T-helper 1 cell treated with Interleukin-12 subunit alpha and Interleukin-12 subunit beta and Interleukin-4 antibody, amounts not matched to agents 30 μg/mL and 1 μg/mL, for 36 hours (primary cell): ENCODE measurements around the gene SKAP1.
"Not testable (repeated sequence)": the region's sequence is repeated elsewhere in the genome, so short reads cannot be mapped to it uniquely, and the experiment has no call there.

ENCODE experiments used
- H3K27ac Mint-ChIP-seq: one replicate; pipeline ENCODE4 v1.8.0; 2021; ENCODE audit warnings: mild to moderate bottlenecking, mixed read lengths
- H3K27me3 Mint-ChIP-seq: one replicate; pipeline ENCODE4 v1.8.0; 2021; ENCODE audit warnings: low read depth, mixed read lengths
- H3K36me3 Mint-ChIP-seq: one replicate; pipeline ENCODE4 v1.8.0; 2021; ENCODE audit warnings: low read depth, mixed read lengths
- H3K4me1 Mint-ChIP-seq: one replicate; pipeline ENCODE4 v1.8.0; 2021; ENCODE audit warnings: low read depth, mixed read lengths
- H3K4me3 Mint-ChIP-seq: one replicate; pipeline ENCODE4 v1.8.0; 2021; ENCODE audit warnings: mild to moderate bottlenecking, moderate library complexity, mixed read lengths
- H3K9me3 Mint-ChIP-seq: one replicate; pipeline ENCODE4 v1.8.0; 2021; ENCODE audit warnings: mixed read lengths

SKAP1 gene

DNA sequence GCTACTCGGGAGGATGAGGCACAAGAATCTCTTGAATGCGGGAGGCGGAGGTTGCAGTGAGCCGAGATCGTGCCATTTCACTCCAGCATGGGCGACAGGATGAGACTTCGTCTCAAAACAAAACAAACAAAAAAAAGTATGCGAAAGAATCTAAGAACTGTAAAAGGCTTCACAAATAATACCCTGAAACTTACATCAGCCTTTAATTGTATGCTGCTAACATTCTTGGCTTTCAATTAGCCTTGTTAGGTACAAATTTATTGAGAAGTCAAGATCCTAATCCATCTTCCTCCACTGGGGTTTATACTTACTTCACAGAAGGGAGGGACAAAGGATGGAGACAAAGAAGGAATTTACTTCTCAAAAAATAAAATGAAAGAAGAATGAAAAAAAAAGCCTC lies 239.1 kb downstream of the SKAP1 start:
- peaks cover 48% of the 10 kb centered on the region for H3K36me3 Mint-ChIP-seq
- peaks cover 28% of the 10 kb centered on the region for H3K4me1 Mint-ChIP-seq
- H3K9me3 Mint-ChIP-seq, result no peaks in the 10 kb centered on the region

DNA sequence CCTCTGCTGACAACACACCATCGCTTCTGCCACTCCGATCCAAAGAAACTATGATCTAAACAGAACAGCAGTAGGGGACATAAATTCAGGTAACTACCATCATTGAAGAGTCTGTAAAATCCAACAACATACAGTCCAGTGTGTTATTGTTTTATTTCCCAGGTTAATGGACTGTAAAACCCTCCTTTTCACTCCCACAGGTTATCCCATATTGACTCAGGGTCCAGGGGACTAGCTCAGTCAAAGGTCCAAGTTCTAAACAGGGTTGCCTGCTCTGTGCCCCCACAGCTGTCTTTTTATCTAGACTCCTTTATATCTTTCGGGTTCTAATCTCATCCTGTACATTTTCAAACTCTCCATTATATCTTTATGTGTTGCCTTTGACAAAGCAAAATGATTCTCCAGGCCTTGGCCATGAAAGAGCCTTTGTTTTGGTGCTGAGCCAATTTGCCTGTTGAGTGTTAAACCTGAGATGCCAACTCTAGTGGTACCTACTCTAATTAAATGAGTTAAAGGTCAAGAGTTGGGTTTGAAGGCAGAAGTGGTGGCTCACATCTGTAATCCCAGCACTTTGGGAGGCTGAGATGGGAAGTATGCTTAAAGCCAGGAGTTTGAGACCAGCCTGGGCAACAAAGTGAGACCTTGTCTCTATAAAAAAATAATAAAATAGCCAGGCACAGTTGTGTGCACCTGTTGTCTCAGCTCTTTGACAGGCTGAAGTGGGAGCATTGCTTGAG lies 242.0 kb downstream of the SKAP1 start:
- Mint-ChIP-seq H3K4me1 (peaks cover 6% of the 10 kb centered on the region), H3K9me3 (no peaks in the 10 kb centered on the region), H3K36me3 (peaks cover 44% of the 10 kb centered on the region), H3K27me3 (no peaks in the 10 kb centered on the region), H3K4me3 (no peak overlapping the region), H3K27ac (no peak overlapping the region)

More for the DNA sequence above, 239.1 kb downstream of the SKAP1 start:
- H3K27ac Mint-ChIP-seq, result no peak overlapping the region
- no peak overlapping the region for H3K4me3 Mint-ChIP-seq
- H3K27me3 Mint-ChIP-seq, result no peaks in the 10 kb centered on the region

DNA sequence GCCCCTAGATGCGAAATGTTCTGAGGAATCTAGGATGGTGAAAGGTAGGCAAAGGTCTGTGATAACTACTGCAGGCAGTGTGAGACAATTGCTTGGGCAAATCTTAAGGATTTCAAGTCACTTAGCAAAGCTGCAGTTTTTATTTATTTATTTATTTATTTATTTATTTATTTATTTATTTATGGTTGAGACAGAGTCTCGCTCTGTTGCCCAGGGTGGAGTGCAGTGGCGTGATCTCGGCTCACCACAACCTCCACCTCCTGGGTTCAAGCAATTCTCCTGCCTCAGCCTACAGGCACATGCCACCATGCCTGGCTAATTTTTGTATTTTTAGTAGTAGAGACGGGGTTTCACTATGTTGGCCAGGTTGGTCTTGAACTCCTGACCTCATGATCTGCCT lies 243.7 kb downstream of the SKAP1 start:
- not testable (repeated sequence) for H3K27me3 Mint-ChIP-seq, H3K4me3 Mint-ChIP-seq, H3K9me3 Mint-ChIP-seq, H3K27ac Mint-ChIP-seq, H3K4me1 Mint-ChIP-seq
- peaks cover 49% of the 10 kb centered on the region for H3K36me3 Mint-ChIP-seq

DNA sequence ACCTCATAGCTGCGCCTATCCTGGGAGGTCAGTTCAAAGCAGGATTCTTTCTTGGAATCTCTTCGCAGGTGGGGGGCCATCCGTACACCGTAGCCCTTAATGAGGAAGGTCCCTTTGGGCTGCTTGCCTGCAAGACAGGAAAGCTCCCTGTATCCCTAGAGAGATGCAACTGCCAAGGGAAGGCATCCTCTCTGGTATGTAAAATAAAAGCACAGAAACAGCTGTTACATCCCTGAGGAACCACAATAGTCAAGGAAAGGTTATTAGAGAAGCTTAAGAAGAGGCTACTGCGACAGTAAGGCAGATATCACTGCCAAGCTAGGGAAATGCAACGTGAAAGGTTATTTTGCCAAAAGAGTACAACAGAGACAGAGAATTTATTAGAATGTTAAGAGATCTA lies 245.3 kb downstream of the SKAP1 start:
- peaks cover 4% of the 10 kb centered on the region for H3K4me1 Mint-ChIP-seq
- no peak overlapping the region for H3K27ac Mint-ChIP-seq
- H3K9me3 Mint-ChIP-seq, result no peaks in the 10 kb centered on the region
- peaks cover 60% of the 10 kb centered on the region for H3K36me3 Mint-ChIP-seq
- no peaks in the 10 kb centered on the region for H3K27me3 Mint-ChIP-seq
- H3K4me3 Mint-ChIP-seq, result no peak overlapping the region

GRCh38 chr17:48181653-48182052 lies 248.4 kb downstream of the SKAP1 start:
- Mint-ChIP-seq H3K36me3 (peaks cover 60% of the 10 kb centered on the region), H3K27ac (no peak overlapping the region), H3K4me3 (no peak overlapping the region)

DNA sequence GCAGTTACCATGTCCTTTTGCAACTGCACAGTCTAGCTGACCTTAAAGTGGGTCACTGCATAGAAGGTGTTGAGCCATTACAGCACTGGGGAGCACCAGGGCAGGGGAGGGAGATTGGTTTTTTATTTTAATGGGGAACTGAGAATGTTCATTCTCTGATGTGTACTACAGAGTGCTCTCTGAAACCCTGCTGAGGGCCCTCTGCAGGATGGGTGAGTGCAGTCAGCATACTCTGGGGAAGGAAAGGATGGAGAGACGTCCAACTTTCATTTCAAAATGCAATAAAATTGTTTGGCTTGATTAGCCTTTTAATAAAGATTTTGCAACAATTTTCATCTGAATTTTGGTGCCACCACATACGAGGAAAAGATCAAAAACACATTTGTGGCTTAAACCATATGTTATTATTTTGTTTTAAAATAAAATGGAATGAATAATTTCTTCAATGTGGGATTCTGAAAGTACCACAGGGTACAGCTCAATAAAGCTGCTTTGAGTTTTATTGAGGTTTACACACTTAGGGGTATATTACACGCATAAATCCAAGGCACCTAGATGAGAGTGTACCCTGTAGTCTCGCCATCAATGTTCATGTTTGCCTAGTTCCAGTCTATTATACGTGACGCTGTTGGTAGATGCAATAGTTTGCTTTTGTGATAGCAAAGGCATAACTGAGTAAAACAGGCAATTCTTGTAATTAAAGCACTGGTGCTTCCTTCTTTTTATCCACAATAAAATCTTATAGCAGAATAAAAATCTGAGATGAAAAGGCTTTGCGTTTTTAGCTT lies 249.0 kb downstream of the SKAP1 start:
- Mint-ChIP-seq H3K4me3 (no peak overlapping the region), H3K4me1 (peaks cover 10% of the 10 kb centered on the region), H3K36me3 (peaks cover 62% of the 10 kb centered on the region), H3K27ac (no peak overlapping the region), H3K9me3 (no peaks in the 10 kb centered on the region), H3K27me3 (no peaks in the 10 kb centered on the region)

More at GRCh38 chr17:48181653-48182052, 248.4 kb downstream of the SKAP1 start:
- H3K4me1 Mint-ChIP-seq, result peaks cover 10% of the 10 kb centered on the region
- no peaks in the 10 kb centered on the region for H3K27me3 Mint-ChIP-seq
- no peaks in the 10 kb centered on the region for H3K9me3 Mint-ChIP-seq

DNA sequence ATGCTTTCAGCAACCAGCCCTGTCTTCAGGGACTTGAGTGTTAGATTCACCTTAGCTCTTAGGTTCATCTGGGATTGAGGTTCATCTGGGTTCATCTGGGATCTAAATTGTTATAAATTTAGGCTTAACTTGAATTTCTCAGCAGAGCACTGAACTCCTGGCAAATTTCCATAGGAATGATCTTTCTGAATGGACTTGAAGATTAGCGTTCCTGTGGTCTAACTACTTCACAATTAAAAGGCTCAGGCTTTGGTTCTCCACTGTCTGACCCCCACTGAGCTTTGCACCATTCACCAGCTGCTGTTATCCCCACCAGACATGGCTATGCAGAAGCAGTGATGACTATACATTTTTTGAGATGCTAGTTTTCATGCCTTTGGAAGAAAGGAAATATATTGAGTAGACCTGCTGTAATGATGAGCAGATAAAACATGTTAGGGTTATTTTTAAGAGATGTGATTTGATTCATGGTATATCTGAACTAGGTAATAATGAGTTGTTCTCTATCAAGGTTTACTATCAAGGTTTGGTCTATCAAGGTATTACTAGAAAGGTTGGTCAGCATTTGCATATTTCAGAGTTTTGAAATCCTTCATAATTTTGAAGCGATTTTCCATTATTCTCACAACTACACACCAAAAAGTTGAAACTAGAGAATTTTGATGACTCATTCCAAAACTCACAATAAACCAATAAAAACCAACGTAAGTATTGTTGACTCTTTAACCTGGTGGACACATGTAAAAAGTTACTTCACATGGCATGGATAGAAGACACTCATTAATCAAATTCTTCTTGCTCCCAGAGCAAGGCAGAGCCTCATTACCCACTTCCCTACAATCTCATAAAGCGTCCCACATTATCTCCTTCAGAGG lies 250.7 kb downstream of the SKAP1 start:
- Mint-ChIP-seq H3K4me1 (peaks cover 14% of the 10 kb centered on the region), H3K27ac (no peak overlapping the region), H3K36me3 (peaks cover 61% of the 10 kb centered on the region), H3K9me3 (no peaks in the 10 kb centered on the region), H3K4me3 (no peak overlapping the region), H3K27me3 (no peaks in the 10 kb centered on the region)

DNA sequence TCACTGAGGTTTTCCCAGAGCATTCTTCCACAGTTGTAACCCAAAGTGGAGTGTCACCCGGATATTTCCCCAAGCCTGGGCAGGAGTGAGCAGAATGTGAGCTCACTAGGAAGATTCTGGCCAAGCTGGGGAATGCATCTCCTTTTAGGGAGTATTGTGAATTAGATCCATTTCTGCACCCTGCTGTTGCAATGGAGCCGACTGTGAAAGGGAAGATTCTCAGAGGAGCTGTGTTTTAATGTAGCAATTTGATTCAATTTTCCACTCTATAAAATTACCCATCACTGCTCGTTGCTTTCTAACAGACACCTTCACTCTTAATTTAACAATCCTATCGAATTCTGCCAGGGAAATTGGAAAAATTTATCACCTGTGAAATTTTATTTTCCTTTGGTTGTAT lies 251.7 kb downstream of the SKAP1 start:
- H3K27me3 Mint-ChIP-seq, result no peaks in the 10 kb centered on the region
- peaks cover 58% of the 10 kb centered on the region for H3K36me3 Mint-ChIP-seq
- H3K27ac Mint-ChIP-seq, result no peak overlapping the region
- no peak overlapping the region for H3K4me3 Mint-ChIP-seq
- no peaks in the 10 kb centered on the region for H3K9me3 Mint-ChIP-seq
- peaks cover 18% of the 10 kb centered on the region for H3K4me1 Mint-ChIP-seq

GRCh38 chr17:48177816-48178215 lies 252.2 kb downstream of the SKAP1 start:
- no peaks in the 10 kb centered on the region for H3K27me3 Mint-ChIP-seq
- H3K36me3 Mint-ChIP-seq, result peaks cover 54% of the 10 kb centered on the region
- H3K9me3 Mint-ChIP-seq, result no peaks in the 10 kb centered on the region
- peaks cover 21% of the 10 kb centered on the region for H3K4me1 Mint-ChIP-seq
- H3K4me3 Mint-ChIP-seq, result no peak overlapping the region
- no peak overlapping the region for H3K27ac Mint-ChIP-seq

DNA sequence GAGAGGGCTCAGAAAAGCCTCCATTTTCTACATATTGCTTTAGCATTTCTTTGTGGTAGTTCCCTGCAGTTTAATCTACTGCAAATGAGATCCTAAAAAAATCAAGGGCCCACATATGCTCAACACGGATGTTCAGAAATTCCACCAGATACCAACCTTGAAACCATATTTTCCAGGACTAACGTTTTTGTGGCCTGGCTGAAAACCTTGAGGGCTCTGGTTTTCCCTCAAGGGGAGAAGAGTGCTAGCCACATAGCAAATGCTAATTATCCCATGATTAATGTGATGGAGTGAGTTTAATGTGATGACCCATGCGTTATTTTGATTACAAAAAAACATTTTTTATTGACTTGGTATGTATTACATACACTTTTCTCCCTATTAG lies 253.6 kb downstream of the SKAP1 start:
- H3K4me3 Mint-ChIP-seq, result no peak overlapping the region
- H3K9me3 Mint-ChIP-seq, result no peaks in the 10 kb centered on the region
- H3K27ac Mint-ChIP-seq, result peak overlapping the region; percentile 11
- H3K4me1 Mint-ChIP-seq, result peaks cover 21% of the 10 kb centered on the region
- H3K27me3 Mint-ChIP-seq, result no peaks in the 10 kb centered on the region
- H3K36me3 Mint-ChIP-seq, result peaks cover 50% of the 10 kb centered on the region

GRCh38 chr17:48175692-48176470 lies 254.1 kb downstream of the SKAP1 start:
- no peaks in the 10 kb centered on the region for H3K9me3 Mint-ChIP-seq
- no peak overlapping the region for H3K4me3 Mint-ChIP-seq
- H3K4me1 Mint-ChIP-seq, result peaks cover 21% of the 10 kb centered on the region
- H3K36me3 Mint-ChIP-seq, result peaks cover 51% of the 10 kb centered on the region
- H3K27ac Mint-ChIP-seq, result peak overlapping the region; percentile 11
- no peaks in the 10 kb centered on the region for H3K27me3 Mint-ChIP-seq

GRCh38 chr17:48174833-48175523 lies 255.0 kb downstream of the SKAP1 start:
- Mint-ChIP-seq H3K27me3 (no peaks in the 10 kb centered on the region), H3K4me1 (peaks cover 19% of the 10 kb centered on the region), H3K36me3 (peaks cover 45% of the 10 kb centered on the region), H3K4me3 (no peak overlapping the region), H3K27ac (no peak overlapping the region), H3K9me3 (no peaks in the 10 kb centered on the region)

DNA sequence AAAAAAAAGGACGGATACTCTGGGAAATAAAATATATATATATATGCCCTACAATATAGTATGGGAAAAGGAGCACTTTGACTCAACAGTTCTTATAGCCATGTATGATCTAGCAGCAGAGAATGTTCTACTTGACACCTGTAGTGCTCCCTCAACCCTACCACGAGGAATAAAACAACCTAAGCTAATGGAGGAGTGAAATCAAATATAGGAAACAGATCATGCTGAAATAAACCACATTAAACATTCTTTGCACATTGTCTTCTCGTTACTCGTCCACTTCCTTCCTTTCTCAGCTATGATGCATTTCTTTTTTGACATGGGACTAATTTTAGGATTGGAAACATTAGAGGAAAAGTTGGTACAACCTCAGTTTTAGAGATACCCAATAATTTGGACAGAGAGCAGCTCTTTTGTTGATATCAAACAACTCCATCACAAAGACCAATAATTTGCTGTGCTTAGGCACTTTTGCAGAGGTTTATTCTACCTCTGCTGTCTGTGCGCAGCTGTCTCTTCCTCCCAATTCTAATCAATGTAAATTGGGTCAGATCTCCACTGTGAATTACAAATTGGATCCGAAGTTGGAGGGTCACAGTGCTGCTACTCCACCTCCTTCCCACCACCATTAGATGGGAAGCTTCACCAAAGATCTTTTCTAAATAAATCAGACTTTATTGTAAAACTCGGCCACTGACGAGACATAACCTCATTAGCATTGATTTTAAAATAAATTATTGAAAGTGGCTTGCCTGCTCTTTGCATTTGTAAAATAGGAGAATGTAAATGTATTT lies 256.6 kb downstream of the SKAP1 start:
- Mint-ChIP-seq H3K36me3 (peaks cover 33% of the 10 kb centered on the region), H3K27me3 (no peaks in the 10 kb centered on the region), H3K9me3 (no peaks in the 10 kb centered on the region), H3K4me1 (peaks cover 11% of the 10 kb centered on the region), H3K27ac (no peak overlapping the region), H3K4me3 (no peak overlapping the region)
